Stimulated activated CD8-positive, alpha-beta memory T cell treated with anti-CD3 and anti-CD28 coated beads, Interleukin-15, amount 100 ng/mL, for 1 hour (primary cell): ENCODE data around the gene CLSTN3.
"Not testable (repeated sequence)": the region's sequence is repeated elsewhere in the genome, so short reads cannot be mapped to it uniquely, and the experiment has no call there.

Experiments
- DNase-seq: peaks from one replicate; pipeline ENCODE4 v3.0.0-alpha.2; 2020; ENCODE audit warnings: low read depth

CLSTN3 gene

DNA sequence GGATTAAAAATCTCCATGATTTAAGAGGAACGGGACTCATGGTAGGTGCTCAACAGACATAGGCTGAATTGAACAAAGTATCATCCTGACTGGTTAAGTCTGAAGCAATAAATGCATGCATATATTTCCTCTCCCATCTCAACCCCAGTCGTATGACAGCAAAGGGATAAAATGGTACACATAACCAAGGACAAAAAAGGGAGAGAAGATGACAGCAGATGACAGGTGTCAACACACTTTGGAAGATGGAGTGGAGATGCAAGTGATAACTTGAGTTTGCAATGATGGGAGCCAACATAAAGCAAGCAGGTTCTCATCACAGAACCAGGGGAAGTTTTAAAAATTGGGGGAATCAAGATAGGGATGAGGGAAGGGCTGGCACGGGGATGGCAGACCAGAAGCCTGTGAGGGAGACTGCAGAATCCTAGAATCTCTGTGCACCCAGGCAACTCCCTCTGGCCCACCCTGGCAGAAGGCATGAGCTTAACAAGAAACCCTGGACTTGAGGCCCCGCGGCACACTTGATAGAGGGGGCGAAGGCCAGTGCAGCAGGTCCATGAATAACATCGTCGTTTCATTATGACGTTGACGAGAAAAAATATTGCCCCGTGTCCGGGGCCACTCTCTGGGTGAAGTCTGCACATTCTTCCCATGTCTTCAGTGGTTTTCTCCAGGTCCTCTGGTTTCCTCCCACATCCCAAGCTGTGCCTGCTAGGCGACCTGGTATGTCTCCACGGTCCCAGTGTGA lies 26.2 kb upstream of the CLSTN3 start:
- no peak for DNase-seq

DNA sequence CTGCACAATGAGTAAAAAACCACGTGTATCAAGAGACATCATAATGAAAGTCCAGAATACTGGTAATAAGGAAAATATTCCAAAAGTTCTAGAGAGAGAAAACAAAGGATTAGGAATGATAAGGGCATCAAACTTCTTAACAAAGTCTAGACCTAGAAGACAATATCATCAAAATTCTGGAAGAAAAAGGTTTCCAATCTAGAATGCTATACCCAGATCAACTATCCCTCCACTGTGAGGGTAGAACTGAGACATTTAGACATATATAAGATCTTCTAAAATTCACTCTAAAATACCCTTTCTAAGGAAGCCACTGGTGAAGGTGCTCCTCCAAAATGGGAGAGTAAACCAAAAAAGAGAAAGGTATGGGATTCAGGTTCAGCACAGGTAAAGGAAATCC lies 24.1 kb upstream of the CLSTN3 start:
- DNase-seq: no peak

DNA sequence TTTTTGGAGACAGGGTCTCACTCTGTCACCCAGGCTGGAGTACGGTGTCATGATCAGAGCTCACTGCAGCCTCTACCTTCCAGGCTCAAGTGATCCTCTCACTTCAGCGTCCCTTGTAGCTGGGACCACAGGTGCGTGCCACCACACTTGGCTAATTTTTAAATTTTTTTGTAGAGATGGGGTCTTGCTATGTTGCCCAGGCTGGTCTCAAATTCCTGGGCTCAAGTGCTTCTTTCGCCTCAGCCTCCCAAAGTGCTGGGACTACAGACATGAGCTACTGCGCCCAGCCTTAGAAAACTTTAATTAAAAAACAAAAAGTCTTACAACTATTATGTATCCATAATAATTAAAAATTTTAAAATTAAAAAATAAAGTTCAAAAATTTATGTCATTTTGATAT lies 23.0 kb upstream of the CLSTN3 start:
- DNase-seq: not testable (repeated sequence)

DNA sequence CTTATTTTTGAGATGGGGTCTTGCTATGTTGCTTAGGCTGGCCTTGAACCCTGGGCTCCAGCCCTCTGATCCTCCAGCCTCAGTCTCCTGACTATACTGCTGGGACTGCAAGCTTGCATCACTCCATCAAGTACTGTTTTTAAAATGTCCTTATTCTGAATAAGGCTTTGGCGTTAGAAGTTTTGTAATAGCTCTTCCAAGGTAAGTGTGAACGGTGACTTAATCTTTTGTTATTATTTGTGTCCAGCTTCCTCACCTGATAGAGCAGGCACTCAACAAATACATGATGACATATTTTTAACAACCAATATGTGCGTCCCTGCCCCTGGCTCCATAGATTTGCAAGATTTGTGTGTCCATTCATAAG lies 22.6 kb upstream of the CLSTN3 start:
- no peak for DNase-seq

DNA sequence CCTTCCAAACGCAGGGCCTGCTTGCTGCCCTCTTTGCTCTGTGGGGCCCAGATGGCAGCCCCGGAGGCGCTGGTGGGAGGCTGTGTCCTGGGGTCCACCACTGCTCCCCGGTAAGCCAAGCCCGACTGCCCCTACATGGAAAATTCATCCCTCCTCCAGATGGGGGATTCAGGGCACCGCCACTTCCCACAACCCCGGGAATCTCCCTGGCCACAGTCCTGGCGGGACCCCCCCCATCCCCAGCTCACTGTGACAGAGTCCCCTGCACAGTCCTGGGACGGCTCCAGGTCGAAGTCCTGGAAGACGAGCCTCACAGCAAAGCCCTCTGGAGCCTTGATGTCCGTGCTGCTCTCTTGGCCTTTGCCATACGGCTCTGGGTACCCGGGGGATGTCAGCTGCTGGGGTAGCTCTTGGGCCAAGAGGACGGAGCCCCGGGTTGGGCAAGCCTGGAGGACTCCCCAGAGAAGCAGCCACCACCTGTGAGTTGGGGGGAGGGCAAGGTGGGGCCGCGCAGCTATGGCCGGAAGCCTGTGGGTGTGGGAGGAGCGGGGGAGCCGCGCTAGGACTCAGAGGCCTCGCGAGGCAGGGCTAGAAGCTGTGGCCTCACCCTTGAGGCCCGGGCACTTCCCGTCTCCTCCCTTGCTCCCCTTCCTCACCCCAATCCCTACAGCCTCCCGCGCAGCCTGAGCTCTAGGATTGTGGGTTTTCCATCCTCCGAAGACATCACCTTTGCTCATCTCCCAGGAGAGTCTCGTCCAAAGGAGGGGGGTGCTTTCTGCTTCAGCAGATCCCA lies 22.0 kb upstream of the CLSTN3 start:
- DNase-seq: peak; percentile 49

DNA sequence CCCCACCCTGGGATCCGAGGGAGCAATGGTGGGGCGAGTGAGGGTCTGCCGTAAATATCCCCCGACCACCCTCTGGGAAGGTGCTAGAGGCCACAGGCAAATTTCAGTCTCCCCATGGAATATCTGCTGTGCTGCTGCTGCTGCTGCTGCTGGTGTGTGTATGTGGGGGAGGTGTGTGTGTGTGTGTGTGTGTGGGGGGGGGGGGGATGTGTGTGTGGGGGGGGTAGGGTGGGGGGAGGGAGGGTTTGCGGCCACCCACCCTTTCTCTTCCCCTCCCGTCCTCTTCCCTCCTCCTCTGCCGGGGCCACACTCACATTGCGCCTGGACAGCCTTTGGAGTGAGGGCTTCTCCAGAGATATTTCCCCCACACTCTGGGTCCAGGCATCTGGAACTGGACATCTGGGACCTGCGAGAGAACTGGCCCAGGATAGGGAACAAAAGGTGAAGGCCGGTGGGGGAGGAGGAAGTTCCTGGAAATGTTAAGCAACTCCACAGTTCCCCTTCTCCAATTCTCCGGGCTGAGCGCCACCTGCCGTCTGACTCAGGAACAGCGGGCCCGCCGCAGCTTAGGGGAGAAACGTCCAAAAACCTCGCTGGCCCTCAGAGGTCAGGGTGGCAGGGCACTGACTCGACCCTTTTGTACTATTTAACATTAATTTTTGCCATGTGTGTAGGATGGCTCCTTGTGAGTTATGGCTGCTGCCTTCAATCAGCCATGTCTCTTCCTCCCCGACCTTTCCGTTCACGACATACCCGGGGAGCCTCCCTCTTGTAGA lies 21.2 kb upstream of the CLSTN3 start, which contains the start of gene C1RL:
TSS of gene C1RL (minus strand) at position 419 of the 776 bp plus-strand sequence. CDS start at position 385, 34 bp downstream.
- peak; percentile 75 for DNase-seq

DNA sequence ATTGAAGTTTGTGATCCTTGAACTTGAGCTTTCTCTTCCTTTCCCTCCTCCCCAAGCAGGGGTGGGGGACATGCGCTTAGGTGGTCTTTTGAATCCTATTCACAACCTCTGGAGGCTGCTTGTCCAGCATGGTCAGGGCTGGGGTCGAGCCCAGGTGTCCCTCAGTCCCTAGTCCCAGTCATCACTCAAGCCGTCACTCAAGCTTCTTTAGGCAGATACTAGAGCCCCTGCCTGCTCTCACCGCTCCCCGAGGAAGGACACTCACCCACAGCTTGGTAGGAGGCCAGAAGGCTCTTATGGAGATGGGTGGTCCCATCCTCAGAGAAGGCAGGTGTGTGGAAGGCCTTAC lies 20.6 kb upstream of the CLSTN3 start:
- no peak for DNase-seq

DNA sequence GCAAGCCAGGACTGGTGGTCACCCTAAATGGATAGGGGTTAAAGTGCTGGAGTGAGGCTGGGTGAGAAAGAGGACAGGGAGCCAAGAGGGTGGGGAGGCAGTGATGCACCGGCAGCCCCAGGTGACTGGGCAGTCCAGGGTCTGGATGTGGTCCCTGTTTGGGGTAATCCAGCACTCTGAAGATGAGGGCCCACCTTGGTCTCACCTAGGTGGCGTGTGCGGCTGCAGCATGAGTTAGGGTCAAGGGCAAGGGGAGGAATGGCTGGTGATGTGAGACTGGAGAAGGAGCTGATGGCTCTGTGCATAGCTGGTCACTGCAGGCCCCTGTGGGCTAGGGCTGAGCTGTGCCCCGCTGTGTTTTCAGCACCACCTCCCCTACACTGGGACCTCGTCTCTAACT lies 19.5 kb upstream of the CLSTN3 start:
- DNase-seq: no peak

DNA sequence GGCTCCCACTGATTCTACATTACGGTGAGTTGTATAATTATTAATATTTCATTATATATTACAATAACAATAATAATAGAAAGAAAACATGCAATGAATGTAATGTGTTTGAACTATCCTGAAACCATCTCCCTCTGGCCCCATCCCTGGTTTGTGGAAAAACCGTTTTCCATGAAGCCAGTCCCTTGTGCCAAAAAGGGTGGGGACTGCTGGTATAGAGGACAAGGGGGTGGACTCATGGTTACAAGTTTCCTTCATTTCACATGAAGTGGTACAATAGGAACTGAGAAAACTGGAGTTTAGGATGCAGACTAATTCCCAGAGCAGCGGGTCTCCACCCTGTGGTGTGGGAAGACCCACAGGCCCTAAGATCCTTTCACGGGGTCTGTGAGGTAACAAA lies 18.1 kb upstream of the CLSTN3 start:
- no peak for DNase-seq

DNA sequence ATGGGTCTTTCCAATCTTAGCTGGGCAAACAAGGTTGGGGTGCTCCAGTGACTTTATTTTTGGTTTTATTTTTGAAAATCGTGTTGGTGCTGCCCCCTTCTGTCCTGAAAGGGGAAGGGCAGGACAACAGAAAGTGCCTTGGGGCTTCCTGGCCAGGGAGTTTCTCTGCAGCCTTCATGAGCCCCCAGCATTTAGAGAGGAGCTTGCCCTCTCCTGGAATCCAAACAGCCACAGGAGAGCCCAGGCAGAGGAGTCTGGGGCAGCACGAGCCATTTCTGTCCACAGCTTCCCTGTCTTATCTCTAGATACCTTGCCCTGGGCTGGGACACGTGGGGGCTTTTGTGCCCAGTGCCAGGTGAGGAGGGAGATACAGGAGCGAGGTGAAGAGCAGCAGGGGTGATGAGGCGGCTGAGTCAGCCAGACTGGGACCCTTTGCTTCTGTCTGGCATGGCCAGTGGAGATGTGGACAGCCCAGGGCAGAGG lies 16.7 kb upstream of the CLSTN3 start:
- no peak for DNase-seq

DNA sequence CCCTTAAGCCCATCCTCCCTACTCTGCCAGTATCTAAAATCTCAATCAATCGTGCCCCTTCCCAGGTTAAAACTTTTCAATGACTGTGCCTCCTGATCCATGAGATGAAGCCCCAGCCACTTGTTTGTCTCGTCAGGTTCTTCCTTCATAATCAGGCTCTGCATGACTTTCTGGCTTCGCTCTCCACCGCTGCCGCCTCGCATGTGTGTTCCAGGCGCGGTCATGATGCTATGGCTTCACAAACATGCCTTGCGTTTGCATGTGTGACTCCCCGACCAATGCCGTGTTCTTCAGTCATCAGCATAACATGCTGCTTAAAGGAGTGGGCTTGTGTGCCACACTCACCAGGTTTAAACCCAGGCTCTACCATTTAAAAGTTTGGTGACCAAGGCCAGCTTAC lies 16.2 kb upstream of the CLSTN3 start:
- no peak for DNase-seq

DNA sequence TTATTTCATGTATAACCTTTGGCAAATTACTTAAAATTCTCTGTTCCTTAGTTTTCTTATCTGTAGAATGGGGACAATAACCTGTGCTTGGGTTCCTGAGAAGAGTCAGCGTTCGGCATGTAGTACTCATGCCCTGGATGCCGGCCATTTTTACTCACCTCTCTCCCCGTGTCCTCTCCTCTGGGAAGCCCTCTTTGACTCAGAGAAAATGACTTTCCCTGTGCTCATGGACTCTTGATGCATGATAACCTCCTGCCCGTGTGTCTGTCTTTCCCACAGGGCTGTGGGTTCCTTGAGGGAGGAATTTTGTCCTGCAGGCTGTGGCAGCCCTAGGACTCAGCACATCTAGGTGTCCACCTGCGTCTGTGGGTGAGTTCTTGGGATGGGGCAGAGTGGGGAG lies 15.3 kb upstream of the CLSTN3 start:
- DNase-seq: no peak

DNA sequence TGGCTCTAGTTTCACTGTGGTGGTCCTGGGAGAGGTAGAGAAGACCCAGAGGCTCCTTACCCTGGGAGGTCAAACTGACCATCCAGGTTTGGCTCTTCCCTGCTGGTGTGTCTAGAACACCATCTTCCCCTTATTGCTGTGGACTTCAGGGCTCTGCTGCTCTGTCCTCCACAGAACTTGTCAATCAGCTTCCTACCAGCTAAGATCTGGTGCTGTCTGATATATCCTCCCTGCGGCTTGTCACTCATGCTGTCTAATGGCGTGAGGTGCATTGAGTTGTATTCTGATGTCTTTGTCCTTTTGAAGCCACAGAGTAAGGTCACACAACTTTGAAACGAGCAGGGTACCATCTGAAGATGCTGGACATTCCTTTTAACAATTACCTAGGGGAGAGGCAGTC lies 14.0 kb upstream of the CLSTN3 start:
- DNase-seq: no peak

DNA sequence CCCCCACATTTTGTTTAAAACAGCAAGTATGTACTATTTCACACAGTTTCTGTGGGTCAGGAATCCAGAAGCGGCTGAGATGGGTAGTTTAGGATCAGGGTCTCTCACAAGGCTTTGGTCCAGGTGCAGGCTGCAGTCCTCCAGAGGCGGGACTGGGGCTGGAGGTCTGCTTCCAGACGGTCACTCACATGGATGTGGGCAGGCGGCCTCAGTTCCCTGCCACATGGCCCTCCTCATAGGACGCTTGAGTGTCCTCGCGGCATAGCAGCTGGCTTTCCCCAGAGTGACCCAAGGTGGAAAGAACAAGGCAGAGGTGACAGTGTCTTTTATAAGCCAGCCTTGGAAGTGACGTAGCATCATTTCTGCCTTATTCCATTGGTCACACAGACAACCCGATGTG lies 13.3 kb upstream of the CLSTN3 start:
- DNase-seq: no peak

DNA sequence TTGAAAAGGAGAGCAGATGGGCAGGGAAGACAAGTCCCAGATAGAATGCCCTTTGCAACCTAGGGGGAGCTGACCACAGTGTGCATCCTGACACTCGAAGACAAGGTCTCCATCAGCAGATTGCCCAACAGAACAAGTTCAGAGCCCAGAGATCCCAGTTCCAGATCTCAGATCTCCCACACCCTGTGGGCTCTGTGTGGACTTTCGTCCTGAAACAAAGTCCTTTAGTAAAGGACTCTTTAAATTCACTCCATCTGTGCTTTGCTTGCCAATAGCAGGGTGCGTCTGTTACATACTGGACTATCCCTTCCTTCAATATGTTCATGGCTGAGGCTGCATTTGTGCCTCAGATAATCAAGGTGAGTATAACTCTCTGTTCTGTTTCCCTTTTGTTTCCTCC lies 12.5 kb upstream of the CLSTN3 start:
- no peak for DNase-seq

DNA sequence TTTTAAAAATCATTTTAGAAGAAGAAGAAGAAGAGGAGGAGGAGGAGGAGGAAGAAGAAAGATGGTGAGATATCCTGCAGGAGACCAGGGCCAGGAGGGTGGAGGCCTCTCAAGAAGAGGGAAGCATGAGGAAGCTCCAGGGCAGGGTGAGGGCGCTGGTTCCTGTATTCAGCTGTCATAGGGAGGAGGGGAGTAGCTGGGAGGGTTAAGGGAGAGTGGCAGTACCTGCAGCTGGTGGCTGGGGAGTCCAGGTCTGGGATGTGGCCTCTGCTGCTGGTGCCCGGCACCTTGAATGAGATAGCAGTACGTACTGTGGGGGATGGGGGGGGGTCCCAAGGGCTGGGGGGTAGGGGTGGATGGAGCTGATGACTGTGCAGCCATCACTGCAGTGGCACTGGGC lies 11.3 kb upstream of the CLSTN3 start:
- no peak for DNase-seq

DNA sequence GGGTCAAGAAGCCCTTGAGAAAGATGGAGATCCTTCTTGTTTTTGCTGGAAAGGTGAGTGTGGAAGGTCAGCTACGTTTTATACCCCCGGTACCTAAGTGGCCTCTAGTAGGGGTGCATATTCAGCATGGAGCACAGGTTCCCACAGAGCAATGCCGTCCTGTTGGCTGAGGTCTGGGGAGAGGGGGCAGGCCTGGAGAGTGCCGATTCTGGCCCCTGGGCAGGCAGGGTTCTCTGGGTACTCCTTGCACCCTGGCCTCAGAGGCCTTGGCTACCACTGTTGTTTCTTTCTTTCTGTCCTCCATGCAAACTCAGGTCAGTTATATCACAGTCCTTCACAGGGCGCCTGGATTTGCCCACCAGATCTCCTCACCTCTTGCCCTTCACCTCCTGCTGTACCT lies 10.0 kb upstream of the CLSTN3 start:
- no peak for DNase-seq

DNA sequence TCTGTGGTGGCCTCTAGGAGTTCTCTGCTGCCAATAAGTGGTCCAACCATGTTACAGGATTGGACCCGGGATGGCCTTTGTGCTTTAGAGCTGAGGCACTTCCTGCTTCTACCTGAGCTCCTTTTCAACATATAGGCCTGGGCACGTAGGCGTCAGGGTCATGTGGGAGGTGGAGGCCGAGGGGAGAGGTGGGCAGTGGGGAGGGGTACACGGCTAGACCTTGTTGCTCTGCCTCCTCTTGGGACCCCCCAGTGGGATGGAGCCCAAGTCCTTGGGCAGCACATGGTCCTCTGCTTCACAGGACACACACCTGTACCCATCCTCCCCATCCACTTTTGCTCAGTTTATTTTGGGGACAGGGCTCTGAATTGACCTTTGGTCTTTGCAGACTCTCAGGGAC lies 8.8 kb upstream of the CLSTN3 start:
- no peak for DNase-seq

DNA sequence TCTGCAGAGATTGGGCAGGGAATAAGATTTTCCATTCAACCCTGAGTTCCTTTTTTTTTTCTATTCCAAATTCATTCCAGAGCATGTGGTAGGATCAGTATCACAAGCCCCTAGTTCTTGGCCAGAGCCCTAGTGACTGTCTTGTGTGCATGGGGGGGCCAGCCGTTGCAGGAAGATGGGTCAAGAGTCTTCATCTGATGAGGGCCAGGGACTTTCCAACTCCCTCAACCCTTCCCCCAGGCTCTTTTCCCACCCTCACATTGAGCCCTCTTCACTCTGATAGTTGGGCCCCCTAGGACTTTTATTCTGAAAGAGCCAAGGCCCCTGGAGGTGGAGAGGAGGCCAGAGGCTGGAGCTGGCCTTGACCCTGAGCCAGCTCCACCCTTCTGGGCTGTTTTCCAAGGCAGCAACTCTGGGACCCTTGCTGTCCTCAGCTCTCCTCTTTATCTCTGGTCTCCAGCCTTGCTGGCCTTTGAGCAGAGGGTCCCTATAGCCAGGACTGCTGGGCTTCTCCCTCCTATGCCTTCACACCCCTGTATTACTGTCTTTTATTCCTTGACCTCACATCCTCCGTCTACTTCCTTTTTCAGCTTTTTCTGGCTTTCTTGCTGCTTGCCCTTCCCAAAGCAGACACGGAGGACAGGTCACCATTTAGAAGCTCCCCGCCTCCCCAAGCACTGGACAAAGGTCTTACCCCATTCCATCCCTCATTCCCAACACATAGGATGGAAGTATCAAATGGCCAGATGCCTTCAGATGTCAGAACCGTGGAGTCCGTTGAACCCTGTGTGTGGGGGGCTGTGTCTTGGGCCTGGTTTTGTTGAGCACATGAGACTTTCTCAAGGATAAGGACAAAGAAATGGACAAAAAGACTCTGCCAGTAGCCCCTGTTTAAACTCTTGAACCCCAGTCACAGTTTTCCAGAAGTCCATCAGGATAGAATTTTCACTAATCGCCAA lies 7.1 kb upstream of the CLSTN3 start:
- DNase-seq: no peak

DNA sequence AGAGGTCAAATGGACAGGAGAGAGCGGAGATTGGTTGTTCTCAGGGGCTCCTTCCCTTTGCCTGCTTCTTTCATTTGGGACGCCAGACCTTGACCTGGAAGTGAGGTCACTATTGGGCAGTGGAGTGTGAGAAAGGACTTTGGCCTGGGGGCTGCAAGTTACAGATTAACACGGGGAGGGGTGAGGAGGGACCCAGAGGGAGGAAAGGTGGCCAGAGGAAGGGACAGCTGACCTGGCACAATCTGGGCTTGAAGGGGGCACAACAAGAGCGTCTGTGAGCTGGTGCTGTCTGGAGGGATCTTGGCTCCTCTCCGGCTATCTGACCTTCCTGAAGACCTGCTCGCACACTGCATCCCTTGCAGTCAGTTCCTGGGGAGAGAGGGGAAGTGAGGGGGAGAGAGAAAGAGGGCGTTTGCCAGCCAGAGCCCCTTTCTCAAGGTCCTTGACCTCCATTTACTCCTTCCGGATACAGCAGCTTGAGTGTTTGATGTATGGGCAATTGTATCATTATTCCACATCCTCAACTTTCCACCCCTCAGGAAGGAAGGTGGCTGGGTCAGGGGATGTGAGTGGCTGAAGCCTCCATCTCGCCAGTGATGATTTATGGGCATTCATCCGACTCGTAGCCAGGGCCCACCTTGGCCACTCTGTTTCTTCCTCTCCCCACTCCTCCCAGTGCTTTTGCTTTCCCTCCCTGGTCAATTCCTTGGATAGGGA lies 6.2 kb upstream of the CLSTN3 start:
- no peak for DNase-seq

DNA sequence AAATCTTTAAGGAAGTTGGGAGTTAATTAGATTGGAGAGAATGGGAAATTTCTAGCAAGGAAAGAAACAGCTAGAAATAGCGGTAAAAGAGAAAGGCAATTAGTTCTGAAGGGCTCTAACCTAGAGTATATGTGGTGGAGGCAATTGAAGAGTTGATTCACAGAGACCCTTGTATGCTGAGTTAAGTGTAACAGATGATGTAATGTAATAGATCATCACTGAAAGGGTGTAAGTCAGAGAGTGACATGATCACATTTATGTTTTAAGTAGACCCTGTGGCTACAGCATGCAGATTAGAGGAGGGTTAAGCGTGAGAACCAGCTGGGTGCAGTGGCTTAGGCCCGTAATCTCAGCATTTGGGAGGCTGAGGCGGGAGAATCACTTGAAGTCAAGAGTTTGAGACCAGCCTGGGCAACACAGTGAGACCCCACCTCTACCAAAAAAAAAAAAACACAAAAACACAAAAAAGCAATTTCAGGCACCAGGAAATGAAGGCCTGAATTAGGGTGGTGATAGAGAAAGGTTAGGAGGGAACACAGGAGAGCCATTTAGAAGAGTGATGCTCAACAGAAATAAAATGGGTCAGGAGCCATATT lies 4.4 kb upstream of the CLSTN3 start:
- DNase-seq: no peak
